ENCODE data around the gene PTPN2. TPM values are rescaled to one million over a fixed set of nuclear protein-coding genes. Genes with fewer than 3 reads are reported as not detected.

Gene PTPN2
- total RNA-seq, 2 donors from 2014 or later = 32.2 to 34.3 TPM

DNA sequence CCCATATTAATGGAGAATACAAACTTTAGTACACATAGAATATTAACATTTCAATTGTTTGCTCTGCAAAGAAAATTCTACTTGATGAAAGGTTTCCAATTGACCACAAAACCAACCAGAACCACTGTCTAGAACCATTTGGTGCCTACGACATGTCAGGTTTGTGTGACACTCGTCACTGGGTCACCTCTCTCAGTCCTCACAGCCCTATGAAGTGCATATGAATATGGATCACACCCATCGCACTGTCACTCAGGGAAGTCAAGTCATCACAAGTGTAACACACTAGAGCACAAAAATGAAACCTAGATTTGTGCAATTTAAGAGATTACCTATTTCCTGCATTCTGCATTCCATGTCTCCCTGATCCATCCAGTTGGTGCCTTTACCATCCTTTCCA, 43.7 kb downstream of the PTPN2 start:
- TF ChIP-seq, protein P1, sequence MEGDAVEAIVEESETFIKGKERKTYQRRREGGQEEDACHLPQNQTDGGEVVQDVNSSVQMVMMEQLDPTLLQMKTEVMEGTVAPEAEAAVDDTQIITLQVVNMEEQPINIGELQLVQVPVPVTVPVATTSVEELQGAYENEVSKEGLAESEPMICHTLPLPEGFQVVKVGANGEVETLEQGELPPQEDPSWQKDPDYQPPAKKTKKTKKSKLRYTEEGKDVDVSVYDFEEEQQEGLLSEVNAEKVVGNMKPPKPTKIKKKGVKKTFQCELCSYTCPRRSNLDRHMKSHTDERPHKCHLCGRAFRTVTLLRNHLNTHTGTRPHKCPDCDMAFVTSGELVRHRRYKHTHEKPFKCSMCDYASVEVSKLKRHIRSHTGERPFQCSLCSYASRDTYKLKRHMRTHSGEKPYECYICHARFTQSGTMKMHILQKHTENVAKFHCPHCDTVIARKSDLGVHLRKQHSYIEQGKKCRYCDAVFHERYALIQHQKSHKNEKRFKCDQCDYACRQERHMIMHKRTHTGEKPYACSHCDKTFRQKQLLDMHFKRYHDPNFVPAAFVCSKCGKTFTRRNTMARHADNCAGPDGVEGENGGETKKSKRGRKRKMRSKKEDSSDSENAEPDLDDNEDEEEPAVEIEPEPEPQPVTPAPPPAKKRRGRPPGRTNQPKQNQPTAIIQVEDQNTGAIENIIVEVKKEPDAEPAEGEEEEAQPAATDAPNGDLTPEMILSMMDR (IDR thresholded peaks at IDR 0.05) = no peak

DNA sequence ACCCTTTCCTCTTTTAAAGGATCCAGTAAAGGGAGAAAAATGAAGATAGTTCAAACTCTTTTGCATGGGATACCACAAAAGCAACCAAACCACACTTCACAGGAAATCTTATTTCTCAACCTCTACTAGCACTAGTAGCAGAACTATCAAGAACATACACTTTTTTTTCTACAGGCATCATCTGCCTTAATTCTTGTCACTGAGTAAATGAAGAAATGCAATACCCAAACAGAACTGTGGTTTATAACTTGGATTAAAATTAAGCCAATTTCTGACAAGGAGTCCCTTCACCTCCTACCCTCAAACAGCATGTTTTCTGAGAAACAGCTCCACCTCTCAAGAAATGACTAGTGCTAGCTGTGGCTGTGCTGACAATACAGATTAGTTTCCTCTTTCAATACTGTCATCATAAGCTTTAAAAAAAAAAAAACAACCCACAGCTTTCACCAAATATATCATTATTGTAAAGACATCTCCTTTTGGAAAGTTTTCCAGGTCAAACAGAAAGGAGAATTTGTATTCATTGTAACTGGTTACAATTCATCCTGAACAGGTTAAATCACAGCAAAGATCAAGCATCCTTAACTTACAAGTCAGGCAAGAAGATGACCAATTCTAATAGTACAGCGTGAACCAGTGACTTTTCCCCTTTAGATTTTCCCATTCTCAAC, 44.4 kb downstream of the PTPN2 start:
- Histone ChIP-seq H3K27me3 (no peaks in the 10 kb centered on the region), H3K4me3 (no peak overlapping the region), H3K36me3 (no peaks in the 10 kb centered on the region), H3K9ac (ENCODE audit: low read depth in 2 of 2, low read length in 2 of 2) (peak overlapping the region in 1 of 2 donors; percentile 56), H3K9me3 (no peaks in the 10 kb centered on the region), H3K4me1 (no peaks in the 10 kb centered on the region), H3K27ac (peak overlapping the region; percentile 91)
- TF ChIP-seq, protein P1 (IDR thresholded peaks at IDR 0.05) = no peak
- intact Hi-C loops (cut with DNase I) = loop anchor here (10.0 kb wide), 1 partner anchor 45 kb away; the partner anchor contains the start of gene PTPN2
- no peak for DNase-seq

More for the DNA sequence above, 43.7 kb downstream of the PTPN2 start:
- intact Hi-C loops (cut with DNase I) = no loop called here
- Histone ChIP-seq H3K4me1 (no peaks in the 10 kb centered on the region), H3K9ac (ENCODE audit: low read depth in 2 of 2, low read length in 2 of 2) (no peak overlapping the region), H3K27me3 (no peaks in the 10 kb centered on the region), H3K9me3 (no peaks in the 10 kb centered on the region), H3K27ac (peak overlapping the region; percentile 91), H3K36me3 (no peaks in the 10 kb centered on the region), H3K4me3 (no peak overlapping the region)
- no peak for DNase-seq

DNA sequence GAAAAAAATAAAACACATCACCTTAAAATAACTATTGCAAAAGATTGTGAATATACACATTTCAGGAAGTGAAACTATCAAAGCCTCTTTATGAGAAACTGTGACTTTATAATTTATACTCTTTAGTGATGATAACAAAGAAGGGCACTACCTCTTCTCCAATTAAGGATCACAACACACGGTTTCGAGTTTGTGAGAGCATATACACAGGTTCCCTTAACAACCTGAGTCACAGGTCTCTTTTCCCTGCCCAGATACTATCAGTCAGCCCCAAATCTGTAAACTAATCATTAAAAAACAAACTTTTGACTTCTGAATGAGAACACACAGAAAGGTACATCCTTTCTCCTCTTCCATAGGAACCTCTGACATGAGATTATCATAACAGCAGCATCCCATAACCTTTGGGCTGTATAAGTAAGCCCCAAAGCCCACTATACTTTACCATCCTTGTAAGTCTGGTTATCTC, 44.9 kb downstream of the PTPN2 start:
- H3K9me3 ChIP-seq = no peaks in the 10 kb centered on the region
- TF ChIP-seq, protein P1 (IDR thresholded peaks at IDR 0.05) = no peak
- no peak for DNase-seq
- H3K4me3 ChIP-seq = no peak overlapping the region
- H3K36me3 ChIP-seq = no peaks in the 10 kb centered on the region
- peak overlapping the region; percentile 7 to 56 for H3K9ac ChIP-seq (ENCODE audit: low read depth in 2 of 2, low read length in 2 of 2)
- peak overlapping the region; percentile 91 for H3K27ac ChIP-seq
- no peaks in the 10 kb centered on the region for H3K27me3 ChIP-seq
- intact Hi-C loops (cut with DNase I) = loop anchor here (10.0 kb wide), 1 partner anchor 46 kb away; the partner anchor contains the start of gene PTPN2
- H3K4me1 ChIP-seq = no peaks in the 10 kb centered on the region

DNA sequence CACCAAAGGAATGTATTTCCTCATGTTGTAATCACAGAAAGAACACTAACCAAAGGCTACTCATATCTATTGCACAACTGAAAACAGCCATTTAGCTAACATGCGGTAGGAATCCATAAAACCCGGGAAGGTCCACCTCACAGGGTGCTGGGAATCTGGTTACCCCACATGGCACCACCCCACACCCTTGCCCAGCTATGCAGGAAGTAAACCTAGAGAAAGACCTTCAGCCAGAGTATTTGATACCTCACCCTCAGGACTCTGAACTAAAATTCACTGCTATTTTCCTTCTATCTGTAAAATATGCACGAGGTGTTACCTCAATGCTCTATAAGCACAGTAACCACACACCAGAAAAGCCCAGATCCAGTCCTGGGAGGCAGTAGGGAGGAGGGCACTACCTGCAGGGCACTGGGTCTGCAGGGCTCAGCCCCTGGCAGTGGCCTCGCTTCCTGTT, 45.8 kb downstream of the PTPN2 start:
- intact Hi-C loops (cut with DNase I) = loop anchor here (10.0 kb wide), 1 partner anchor 47 kb away; the partner anchor contains the start of gene PTPN2
- TF ChIP-seq, protein P1 (IDR thresholded peaks at IDR 0.05) = no peak
- DNase-seq = peak; percentile 86
- H3K4me3 ChIP-seq = no peak overlapping the region
- no peaks in the 10 kb centered on the region for H3K36me3 ChIP-seq
- H3K27ac ChIP-seq = peak overlapping the region; percentile 91
- peak overlapping the region in 1 of 2 donors; percentile 78 for H3K9ac ChIP-seq (ENCODE audit: low read depth in 2 of 2, low read length in 2 of 2)
- no peaks in the 10 kb centered on the region for H3K4me1 ChIP-seq
- no peaks in the 10 kb centered on the region for H3K9me3 ChIP-seq
- H3K27me3 ChIP-seq = no peaks in the 10 kb centered on the region

DNA sequence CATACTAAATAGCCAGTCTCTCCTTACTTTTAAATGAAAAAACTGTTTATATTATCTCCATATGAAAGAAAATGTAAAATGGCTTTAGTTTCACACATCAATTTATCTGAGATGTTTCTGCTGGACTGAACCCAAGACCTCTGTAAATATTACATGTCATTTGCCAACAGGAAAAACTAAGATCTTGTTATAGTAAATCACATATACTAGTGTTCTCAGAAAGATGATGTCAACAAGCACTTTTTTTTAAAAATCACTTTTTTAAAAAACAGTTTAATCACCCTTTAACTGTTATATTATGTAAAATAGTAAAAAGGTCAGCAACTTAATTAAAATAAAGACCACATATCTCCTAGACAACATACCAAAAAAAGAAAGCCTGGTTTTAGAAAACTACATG, 46.3 kb downstream of the PTPN2 start:
- no peaks in the 10 kb centered on the region for H3K9me3 ChIP-seq
- TF ChIP-seq, protein P1 (IDR thresholded peaks at IDR 0.05) = no peak
- no peaks in the 10 kb centered on the region for H3K27me3 ChIP-seq
- no peaks in the 10 kb centered on the region for H3K4me1 ChIP-seq
- peak overlapping the region in 1 of 2 donors; percentile 78 for H3K9ac ChIP-seq (ENCODE audit: low read depth in 2 of 2, low read length in 2 of 2)
- no peak overlapping the region for H3K4me3 ChIP-seq
- H3K36me3 ChIP-seq = no peaks in the 10 kb centered on the region
- intact Hi-C loops (cut with DNase I) = loop anchor here (10.0 kb wide), 1 partner anchor 47 kb away; the partner anchor contains the start of gene PTPN2
- DNase-seq = no peak
- peak overlapping the region; percentile 91 for H3K27ac ChIP-seq
